ENCODE results near the gene MIPOL1.
"Not testable (repeated sequence)": the region's sequence is repeated elsewhere in the genome, so short reads cannot be mapped to it uniquely, and the experiment has no call there.

Gene MIPOL1

DNA sequence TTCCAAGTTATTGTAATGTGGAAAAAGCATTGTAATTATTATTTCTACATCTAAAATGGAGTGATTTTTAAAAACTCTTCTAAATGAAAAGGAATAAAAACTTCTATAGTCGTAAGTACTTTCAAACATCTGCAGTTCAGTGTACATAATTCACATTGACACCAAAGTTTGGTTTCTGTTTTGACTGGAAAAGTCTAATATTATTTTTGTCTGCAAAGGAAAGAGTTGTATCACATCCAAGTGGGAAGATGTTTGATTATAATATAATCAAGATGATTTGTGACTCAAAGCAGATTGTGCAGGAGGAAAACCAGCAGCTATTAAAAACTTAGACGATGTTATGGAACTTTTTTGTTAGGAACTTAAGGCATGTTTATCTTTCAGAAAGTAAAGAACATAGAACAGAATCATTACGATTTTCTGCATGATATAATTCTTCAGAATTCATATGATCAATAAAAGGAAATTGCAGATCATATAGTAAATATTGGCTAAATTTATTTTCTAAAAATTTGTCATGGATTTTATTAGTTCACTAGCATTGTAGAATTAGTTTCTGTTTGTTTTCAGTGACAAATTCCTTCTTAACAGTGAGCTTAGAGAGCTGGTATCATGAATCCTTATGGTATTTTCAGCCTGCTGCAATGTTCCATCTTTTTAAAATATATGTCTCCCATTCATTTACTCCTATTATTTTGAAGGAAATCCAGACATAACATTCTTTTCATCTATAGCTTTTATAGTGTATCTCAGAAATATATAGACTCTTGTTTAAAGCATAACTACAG lies 145.8 kb downstream of the MIPOL1 start:
- Mint-ChIP-seq H3K27me3 (no peaks in the 10 kb centered on the region), H3K36me3 (no peaks in the 10 kb centered on the region), H3K27ac (no peak overlapping the region), H3K4me3 (no peak overlapping the region), H3K9me3 (peaks cover 12% of the 10 kb centered on the region), H3K4me1 (no peaks in the 10 kb centered on the region)

DNA sequence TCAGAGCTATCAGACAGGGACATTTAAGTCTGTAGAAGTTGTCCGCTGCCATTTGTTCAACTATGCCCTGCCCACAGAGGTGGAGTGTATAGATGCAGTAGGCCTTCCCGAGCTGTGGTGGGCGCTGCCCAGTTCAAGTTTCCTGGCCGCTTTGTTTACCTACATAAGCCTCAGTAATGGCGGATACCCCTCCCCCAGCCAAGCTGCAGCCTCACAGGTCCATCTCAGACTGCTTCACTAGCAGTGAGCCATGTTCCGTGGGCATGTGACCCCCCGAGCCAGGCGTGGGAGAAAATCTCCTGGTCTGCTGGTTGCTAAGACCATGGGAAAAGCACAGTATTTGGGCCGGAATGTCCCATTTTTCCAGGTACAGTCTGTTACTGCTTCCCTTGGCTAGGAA lies 165.9 kb downstream of the MIPOL1 start:
- H3K4me1 Mint-ChIP-seq, result no peaks in the 10 kb centered on the region
- H3K36me3 Mint-ChIP-seq, result peaks cover 1% of the 10 kb centered on the region
- peaks cover 10% of the 10 kb centered on the region for H3K9me3 Mint-ChIP-seq
- no peak overlapping the region for H3K27ac Mint-ChIP-seq
- H3K27me3 Mint-ChIP-seq, result no peaks in the 10 kb centered on the region
- H3K4me3 Mint-ChIP-seq, result no peak overlapping the region

DNA sequence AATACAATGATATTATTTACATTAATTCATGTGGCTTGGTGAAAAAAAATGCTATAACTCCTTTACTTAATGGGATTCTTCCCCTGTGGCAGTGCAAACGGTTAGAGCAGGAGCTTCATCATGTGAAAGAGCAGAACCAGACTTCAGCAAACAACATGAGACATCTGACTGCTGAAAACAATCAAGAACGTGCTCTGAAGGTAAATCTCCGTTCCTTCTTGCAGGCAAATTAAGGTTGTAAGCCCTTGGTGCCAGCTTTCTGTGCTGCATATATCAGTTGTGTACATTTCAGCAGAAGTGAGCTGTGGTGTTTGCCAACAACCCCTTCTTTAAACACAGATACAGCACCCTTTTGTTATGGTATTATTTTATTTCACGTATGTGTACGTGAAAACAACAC lies 171.7 kb downstream of the MIPOL1 start:
- Mint-ChIP-seq H3K27ac (no peak overlapping the region), H3K9me3 (no peaks in the 10 kb centered on the region), H3K36me3 (no peaks in the 10 kb centered on the region), H3K4me1 (no peaks in the 10 kb centered on the region), H3K27me3 (no peaks in the 10 kb centered on the region), H3K4me3 (no peak overlapping the region)

DNA sequence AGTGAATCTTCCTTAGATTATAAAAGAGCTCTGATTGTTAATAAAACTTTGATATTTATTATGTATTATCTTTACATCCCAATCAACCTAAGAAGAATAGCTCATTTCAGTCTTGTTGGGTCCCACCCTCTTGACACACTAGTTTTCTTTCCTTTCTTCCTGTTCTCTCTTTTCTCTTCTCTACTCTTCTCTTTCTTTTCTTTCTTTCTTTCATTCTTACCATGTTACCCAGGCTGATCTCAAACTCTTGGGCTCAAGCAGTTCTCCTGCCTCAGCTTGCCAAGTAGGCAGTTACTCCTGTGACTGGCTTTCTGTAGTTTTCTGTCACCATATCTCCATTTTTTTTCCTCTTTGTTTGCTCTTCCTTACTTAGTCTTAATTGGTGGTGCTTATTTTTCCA lies 177.8 kb downstream of the MIPOL1 start:
- Mint-ChIP-seq H3K36me3 (no peaks in the 10 kb centered on the region), H3K4me3 (no peak overlapping the region), H3K4me1 (no peaks in the 10 kb centered on the region), H3K27ac (no peak overlapping the region), H3K27me3 (no peaks in the 10 kb centered on the region), H3K9me3 (peaks cover 14% of the 10 kb centered on the region)

DNA sequence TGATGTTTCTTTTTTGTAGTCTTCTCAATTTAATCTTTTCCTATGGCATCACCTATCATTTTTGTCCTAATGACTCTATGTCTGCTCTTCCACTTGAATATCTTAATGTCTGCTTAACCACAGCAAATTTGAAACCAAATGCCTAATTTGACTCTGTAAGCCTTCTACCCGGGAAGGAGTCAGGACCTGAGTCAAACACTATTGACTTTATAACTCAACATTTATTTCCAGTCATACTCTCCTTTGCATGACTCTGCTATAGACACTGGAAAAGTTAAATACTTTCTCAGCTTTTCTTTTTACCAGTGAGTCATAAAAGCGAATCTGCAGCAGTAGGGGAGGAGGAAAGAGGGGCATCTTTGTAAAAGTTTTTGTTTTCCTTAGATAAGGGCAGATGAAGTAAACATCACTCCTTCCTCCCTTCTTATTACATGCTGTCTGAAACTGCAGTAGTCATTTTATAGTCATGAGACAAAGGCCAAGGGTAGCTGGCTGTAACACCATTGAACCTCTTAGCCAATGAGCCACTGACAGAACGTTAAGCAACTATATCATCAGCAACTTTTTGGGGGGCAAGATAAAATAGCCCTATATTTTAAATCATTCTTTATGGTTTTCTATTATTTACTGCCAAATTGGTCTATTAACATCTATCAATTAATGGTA lies 179.3 kb downstream of the MIPOL1 start:
- peaks cover 19% of the 10 kb centered on the region for H3K9me3 Mint-ChIP-seq
- no peaks in the 10 kb centered on the region for H3K4me1 Mint-ChIP-seq
- no peaks in the 10 kb centered on the region for H3K27me3 Mint-ChIP-seq
- H3K27ac Mint-ChIP-seq, result no peak overlapping the region
- H3K4me3 Mint-ChIP-seq, result no peak overlapping the region
- no peaks in the 10 kb centered on the region for H3K36me3 Mint-ChIP-seq

DNA sequence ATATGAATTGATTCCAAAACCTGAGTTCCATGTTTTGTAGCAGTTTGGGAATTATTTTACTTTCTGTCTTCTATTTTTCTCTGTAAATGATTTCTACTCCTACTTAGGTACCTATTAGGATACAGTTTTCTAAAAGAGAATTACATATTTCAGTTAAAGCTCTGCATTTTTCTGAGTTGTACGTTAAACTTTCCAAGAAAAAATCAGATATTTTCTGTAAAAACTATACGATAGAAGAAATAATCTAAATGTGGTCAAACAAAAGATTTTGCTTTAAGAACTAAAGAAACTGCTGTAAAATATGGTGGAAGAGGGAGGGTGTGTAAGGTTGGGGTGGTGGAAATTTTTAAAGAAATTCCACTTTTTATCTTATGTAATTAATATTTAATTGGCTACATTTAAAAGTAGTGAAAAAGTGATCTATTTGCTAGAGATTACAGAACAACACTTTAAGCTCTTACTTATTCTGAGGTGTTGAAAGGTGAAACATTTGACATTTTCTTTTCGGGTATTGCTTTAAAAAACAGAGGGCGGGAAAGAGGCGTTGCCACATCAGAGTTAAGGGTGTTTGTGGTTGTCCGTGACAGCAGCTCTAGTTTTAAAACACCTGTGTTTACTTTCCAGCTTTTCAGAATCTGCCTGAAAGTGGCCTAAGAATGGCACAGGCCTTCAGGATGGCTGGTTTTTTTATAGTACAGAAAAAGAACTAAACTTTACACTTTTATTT lies 187.3 kb downstream of the MIPOL1 start:
- H3K4me3 Mint-ChIP-seq, result no peak overlapping the region
- no peak overlapping the region for H3K27ac Mint-ChIP-seq
- peaks cover 10% of the 10 kb centered on the region for H3K9me3 Mint-ChIP-seq
- no peaks in the 10 kb centered on the region for H3K4me1 Mint-ChIP-seq
- H3K36me3 Mint-ChIP-seq, result no peaks in the 10 kb centered on the region
- no peaks in the 10 kb centered on the region for H3K27me3 Mint-ChIP-seq

DNA sequence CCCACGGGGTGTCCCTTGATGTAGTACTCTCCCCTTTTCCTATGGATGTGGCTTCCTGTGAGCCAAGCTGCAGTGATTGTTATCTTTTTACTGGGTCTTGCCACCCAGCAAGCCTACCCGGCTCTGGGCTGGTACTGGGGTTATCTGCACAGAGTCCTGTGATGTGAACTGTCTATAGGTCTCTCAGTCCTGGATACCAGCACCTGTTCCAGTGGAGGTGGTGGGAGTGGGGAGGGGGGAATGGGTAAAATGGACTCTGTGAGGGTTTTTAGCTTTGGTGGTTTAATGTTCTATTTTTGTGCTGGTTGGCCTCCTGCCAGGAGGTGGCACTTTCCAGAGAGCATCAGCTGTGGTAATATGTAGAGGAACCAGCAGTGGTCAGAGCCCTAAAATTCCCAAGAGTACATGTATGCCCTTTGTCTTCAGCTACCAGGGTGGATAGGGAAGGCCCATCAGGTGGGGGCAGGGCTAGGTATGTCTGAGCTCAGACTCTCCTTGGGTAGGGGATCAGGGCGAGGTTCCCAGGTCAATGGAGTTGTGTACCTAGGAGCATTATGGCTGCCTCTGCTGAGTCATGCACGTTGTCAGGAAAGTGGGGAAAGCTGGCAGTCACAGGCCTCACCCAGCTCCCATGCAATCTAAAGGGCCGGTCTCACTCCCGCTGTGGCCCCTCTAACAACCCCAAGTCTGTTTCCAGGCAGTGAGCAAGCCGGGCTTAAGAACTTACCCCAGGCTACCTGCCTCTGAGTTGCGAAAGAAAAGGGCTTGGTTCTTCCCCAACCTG lies 199.6 kb downstream of the MIPOL1 start:
- H3K27ac Mint-ChIP-seq, H3K36me3 Mint-ChIP-seq, H3K4me3 Mint-ChIP-seq, H3K27me3 Mint-ChIP-seq, H3K4me1 Mint-ChIP-seq: not testable (repeated sequence)
- H3K9me3 Mint-ChIP-seq, result peaks cover 34% of the 10 kb centered on the region

DNA sequence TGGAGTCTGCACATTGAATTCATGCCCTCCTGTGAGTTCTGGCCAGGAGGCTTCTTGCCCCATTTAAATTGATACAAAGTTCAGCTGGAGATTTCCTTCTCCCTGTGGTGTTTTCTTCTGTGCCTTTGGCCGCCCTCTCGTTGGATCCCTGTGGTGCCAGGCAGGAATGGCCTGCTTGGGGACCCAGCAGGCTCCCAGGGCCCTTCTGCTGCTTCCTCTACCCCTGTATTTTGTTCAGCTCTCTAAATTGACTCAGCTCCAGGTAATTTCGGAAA lies 200.1 kb downstream of the MIPOL1 start:
- Mint-ChIP-seq H3K4me1 (no peaks in the 10 kb centered on the region), H3K27ac (no peak overlapping the region), H3K4me3 (no peak overlapping the region), H3K9me3 (peaks cover 36% of the 10 kb centered on the region), H3K36me3 (no peaks in the 10 kb centered on the region), H3K27me3 (no peaks in the 10 kb centered on the region)

DNA sequence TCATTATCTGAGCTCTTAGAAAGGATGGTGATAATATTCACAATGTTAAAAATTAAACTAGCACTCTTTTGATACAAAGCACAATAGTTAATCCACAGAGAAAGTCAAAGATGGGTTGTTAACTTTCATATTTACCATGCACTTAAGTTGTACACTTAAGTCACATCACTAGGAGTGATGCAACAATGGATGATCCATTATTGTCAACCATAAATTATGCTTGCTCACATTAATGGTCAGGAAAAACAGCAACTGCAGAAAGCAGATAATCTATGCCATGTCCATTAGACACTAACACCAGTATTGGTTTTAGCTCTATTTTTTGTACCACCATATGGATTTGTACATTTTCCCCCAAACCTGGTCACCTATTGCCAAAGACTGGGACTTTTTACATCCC lies 201.8 kb downstream of the MIPOL1 start:
- Mint-ChIP-seq H3K4me3 (no peak overlapping the region), H3K27me3 (no peaks in the 10 kb centered on the region), H3K4me1 (no peaks in the 10 kb centered on the region), H3K36me3 (no peaks in the 10 kb centered on the region), H3K27ac (no peak overlapping the region), H3K9me3 (peaks cover 33% of the 10 kb centered on the region)

DNA sequence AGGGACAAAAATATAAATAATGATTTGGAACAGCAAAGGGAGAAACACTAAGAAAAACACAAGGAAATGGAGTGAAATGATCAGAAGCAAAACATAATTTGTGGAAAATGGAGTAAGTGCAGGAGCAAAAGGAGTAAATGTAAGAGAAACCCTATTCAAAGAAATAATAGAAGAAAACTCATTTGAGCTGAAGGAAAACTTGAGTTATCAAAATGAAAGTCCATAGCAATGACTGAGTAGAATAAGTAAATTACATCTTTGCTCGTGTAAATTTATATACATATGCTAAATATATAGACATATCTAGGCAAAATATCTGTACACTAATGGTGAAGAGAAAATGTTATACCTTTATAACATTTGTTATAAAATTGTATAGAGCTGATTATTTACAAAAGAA lies 203.4 kb downstream of the MIPOL1 start:
- Mint-ChIP-seq H3K4me1 (no peaks in the 10 kb centered on the region), H3K27ac (peak overlapping the region; percentile 39), H3K36me3 (no peaks in the 10 kb centered on the region), H3K4me3 (no peak overlapping the region), H3K9me3 (peaks cover 22% of the 10 kb centered on the region), H3K27me3 (no peaks in the 10 kb centered on the region)

DNA sequence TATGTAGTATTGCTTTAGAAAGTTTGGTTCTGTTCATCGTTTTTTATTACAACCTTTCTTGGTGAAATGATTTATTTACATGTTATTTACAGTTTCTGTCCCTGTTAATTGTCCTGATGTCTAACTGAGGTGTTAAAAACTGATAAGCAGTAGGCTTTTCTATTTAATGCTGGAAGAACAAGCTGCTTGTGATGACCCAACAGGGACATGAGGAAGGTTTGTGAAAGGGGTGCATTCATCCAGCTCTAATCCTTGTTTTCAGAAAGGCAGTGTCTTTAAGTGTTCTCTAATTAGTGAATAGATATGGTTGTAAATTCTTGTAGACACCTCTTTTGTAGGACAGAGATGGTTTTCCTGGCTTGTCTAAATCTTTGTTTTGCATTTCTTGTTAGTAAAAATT lies 205.9 kb downstream of the MIPOL1 start:
- H3K4me1 Mint-ChIP-seq, result no peaks in the 10 kb centered on the region
- H3K27me3 Mint-ChIP-seq, result no peaks in the 10 kb centered on the region
- no peaks in the 10 kb centered on the region for H3K36me3 Mint-ChIP-seq
- H3K27ac Mint-ChIP-seq, result no peak overlapping the region
- H3K4me3 Mint-ChIP-seq, result no peak overlapping the region
- H3K9me3 Mint-ChIP-seq, result peaks cover 22% of the 10 kb centered on the region

DNA sequence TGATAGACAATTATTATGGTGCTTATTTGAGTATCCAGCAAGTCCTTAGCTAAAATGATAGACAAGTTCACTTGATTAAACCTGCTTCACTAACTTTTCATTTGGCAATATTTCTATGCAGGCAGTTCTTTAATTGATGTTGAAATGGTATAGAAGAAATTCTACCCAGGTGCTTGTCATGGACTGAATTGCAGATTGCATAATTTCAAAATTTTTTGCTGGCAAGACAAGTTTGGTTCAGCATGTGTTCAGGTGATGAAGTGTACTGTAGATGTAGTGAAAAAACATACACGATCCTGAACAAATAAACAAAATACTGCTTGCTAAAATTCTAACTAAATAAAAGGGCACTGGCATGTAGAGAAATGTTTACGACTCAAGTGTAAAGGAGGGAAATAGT lies 208.4 kb downstream of the MIPOL1 start:
- no peak overlapping the region for H3K27ac Mint-ChIP-seq
- H3K27me3 Mint-ChIP-seq, result no peaks in the 10 kb centered on the region
- no peaks in the 10 kb centered on the region for H3K36me3 Mint-ChIP-seq
- H3K4me1 Mint-ChIP-seq, result no peaks in the 10 kb centered on the region
- H3K4me3 Mint-ChIP-seq, result no peak overlapping the region
- peaks cover 4% of the 10 kb centered on the region for H3K9me3 Mint-ChIP-seq

DNA sequence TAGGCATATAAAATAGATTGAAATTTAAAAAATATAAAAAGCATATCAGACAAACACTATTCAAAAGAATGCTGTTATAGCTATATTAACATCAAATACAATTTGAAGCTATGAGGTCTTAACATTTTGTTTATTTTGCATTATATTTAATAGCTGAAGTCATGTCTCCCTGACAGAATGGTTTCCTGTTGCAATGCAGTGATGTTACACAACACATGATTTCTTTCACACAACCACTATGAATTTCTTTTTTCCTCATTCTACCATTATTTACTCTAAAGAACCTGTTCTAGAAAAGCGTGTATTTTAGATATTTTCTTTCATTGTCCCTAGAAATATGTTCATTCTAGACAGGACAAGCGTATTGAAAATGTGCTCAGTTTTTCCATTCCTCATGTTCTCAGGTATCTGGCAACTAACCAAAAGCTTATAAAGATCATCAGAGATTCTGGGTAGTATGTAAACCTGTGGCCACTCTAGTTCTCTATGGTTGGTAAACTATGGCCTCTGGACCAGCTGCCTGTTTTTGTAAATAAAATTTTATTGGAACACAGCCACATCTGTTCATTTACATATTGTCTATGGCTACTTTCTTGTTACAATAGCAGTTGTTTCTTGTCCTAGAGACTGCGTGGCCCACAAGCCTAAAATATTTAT lies 213.5 kb downstream of the MIPOL1 start:
- no peaks in the 10 kb centered on the region for H3K9me3 Mint-ChIP-seq
- no peaks in the 10 kb centered on the region for H3K27me3 Mint-ChIP-seq

DNA sequence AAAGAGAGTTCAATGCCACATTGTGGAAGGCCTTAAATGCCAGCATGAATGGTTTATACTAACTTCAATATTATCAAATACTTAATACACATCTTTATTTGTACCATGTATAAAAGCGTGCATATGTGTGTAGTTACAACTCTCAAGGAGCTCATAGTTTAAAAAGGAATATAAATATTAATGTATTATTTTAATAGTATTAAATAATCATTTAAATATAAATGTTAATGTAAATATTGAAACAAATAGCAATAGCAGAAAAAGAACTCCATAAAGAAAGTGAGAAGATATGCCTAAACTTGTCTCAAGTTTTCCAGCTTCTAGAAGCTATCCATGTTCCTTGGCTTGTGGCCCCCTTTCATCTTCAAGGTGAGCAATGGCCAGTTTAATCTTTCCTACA lies 215.3 kb downstream of the MIPOL1 start:
- no peak overlapping the region for H3K4me3 Mint-ChIP-seq
- peaks cover 6% of the 10 kb centered on the region for H3K9me3 Mint-ChIP-seq
- no peaks in the 10 kb centered on the region for H3K27me3 Mint-ChIP-seq
- no peaks in the 10 kb centered on the region for H3K36me3 Mint-ChIP-seq
- H3K4me1 Mint-ChIP-seq, result no peaks in the 10 kb centered on the region
- H3K27ac Mint-ChIP-seq, result no peak overlapping the region

More for the DNA sequence above, 213.5 kb downstream of the MIPOL1 start:
- Mint-ChIP-seq H3K27ac (no peak overlapping the region), H3K4me3 (no peak overlapping the region), H3K36me3 (no peaks in the 10 kb centered on the region), H3K4me1 (no peaks in the 10 kb centered on the region)

DNA sequence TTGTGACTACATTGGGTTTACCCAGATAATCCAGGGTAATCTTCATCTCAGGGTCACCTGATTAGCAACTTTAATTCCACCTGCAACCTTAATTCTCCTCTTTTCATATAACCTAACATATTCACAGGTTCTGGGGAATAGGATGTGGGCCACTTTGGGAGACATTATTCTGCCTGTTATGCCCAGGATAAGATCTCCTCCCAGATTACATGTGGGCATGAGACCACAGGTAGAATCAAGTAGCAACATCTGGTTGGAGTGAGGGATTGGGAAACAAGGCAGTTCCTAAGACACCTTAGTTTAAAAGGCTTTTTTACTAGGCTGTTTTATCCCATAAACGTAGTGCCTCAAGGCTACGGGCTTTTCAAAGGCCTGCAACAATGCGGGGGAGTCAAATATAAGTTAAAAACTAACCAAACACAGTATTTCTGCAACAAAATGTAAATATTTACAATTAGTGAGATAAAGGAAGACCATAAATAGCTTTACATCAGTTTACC lies 215.8 kb downstream of the MIPOL1 start:
- H3K4me3 Mint-ChIP-seq, result no peak overlapping the region
- H3K9me3 Mint-ChIP-seq, result peaks cover 6% of the 10 kb centered on the region
- H3K4me1 Mint-ChIP-seq, result no peaks in the 10 kb centered on the region
- H3K27me3 Mint-ChIP-seq, result no peaks in the 10 kb centered on the region
- H3K27ac Mint-ChIP-seq, result no peak overlapping the region
- H3K36me3 Mint-ChIP-seq, result no peaks in the 10 kb centered on the region

All from activated naive CD4-positive, alpha-beta T cell treated with anti-CD3 and anti-CD28 coated beads, Interleukin-2, amount 50 U/mL, for 24 hours (primary cell).